ENCODE data around the gene OR9G1. TPM values are rescaled to one million over a fixed set of nuclear protein-coding genes. Genes with fewer than 3 reads are reported as not detected.

The OR9G1 gene
- total RNA-seq, 3 donors from 2014 or later (not counting 1 experiment from before 2014, with no cell fraction given) = not detected

DNA sequence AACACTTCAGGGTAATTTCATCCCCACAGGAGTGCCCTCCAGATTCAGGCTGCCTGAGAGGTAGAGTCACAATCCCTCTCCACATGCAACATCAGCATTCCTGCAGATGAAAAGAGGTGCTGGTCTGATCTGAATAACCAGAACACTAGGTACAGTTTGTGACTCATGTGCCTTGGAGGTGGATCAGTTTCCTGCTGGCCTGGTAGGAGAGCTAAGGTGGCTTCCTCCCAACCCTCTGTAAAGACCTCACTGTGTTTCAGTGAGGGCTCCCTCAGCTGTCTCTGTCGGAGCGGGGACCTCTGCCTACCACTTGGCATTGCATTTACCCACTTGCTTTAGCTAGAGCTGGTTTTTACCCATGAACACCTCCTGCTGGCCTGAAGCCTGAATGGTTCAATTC is 7.6 kb downstream of the OR9G1 start:
- H3K9me3 Mint-ChIP-seq = peaks cover 2 to 5% of the 10 kb centered on the region in 2 donors
- TF ChIP-seq, protein P1, sequence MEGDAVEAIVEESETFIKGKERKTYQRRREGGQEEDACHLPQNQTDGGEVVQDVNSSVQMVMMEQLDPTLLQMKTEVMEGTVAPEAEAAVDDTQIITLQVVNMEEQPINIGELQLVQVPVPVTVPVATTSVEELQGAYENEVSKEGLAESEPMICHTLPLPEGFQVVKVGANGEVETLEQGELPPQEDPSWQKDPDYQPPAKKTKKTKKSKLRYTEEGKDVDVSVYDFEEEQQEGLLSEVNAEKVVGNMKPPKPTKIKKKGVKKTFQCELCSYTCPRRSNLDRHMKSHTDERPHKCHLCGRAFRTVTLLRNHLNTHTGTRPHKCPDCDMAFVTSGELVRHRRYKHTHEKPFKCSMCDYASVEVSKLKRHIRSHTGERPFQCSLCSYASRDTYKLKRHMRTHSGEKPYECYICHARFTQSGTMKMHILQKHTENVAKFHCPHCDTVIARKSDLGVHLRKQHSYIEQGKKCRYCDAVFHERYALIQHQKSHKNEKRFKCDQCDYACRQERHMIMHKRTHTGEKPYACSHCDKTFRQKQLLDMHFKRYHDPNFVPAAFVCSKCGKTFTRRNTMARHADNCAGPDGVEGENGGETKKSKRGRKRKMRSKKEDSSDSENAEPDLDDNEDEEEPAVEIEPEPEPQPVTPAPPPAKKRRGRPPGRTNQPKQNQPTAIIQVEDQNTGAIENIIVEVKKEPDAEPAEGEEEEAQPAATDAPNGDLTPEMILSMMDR (IDR thresholded peaks at IDR 0.05) = no peak
- Histone ChIP-seq H3K4me1 (ENCODE audit: control insufficient read depth, insufficient read depth, low read length) (no peaks in the 10 kb centered on the region), H3K27ac (ENCODE audit: low read length) (no peak overlapping the region), H3K4me3 (ENCODE audit: low read length) (no peak overlapping the region), H3K27me3 (ENCODE audit: control insufficient read depth, insufficient read depth, low read length) (no peaks in the 10 kb centered on the region), H3K36me3 (ENCODE audit: control insufficient read depth, insufficient read depth, low read length) (no peaks in the 10 kb centered on the region), H3K9me3 (ENCODE audit: control insufficient read depth, insufficient read depth, low read length) (peaks cover 9% of the 10 kb centered on the region)
- H3K27ac Mint-ChIP-seq = no peak overlapping the region
- H3K27me3 Mint-ChIP-seq (ENCODE audit: low read depth in 2 of 2) = no peaks in the 10 kb centered on the region
- no peaks in the 10 kb centered on the region for H3K4me1 Mint-ChIP-seq
- intact Hi-C loops (cut with micrococcal nuclease) = no loop called here
- WGBS (ENCODE audit: insufficient coverage) = 94% methylated on average over 2 of the region's 2 CpGs
- no peak for DNase-seq
- no peaks in the 10 kb centered on the region for H3K36me3 Mint-ChIP-seq
- no peak overlapping the region for H3K4me3 Mint-ChIP-seq
- ATAC-seq = no peak

DNA sequence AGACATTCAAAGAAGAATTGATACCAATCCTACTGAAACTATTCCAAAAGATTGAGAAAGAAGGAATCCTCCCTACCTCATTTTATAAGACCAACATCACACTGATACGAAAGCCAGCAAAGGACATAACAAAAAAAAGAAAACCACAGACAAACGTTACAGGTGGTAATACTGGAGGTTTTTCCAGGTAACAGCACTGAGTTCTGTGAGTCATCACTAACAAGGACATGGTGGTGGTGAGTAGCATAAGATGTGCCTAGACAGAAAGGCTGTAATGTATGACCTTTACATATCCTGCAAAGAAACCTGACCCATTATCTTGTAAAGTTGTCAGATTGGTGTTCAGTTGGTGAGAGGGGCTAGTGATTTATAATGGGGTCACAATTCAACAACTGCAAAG is 15.3 kb downstream of the OR9G1 start:
- ATAC-seq (no peak), DNase-seq (no peak)
- Histone ChIP-seq H3K4me3 (ENCODE audit: low read length) (no peak overlapping the region), H3K9me3 (ENCODE audit: control insufficient read depth, insufficient read depth, low read length) (no peaks in the 10 kb centered on the region), H3K4me1 (ENCODE audit: control insufficient read depth, insufficient read depth, low read length) (no peaks in the 10 kb centered on the region), H3K36me3 (ENCODE audit: control insufficient read depth, insufficient read depth, low read length) (no peaks in the 10 kb centered on the region), H3K27ac (ENCODE audit: low read length) (no peak overlapping the region), H3K27me3 (ENCODE audit: control insufficient read depth, insufficient read depth, low read length) (no peaks in the 10 kb centered on the region)
- H3K27ac Mint-ChIP-seq = no peak overlapping the region
- 70% methylated on average over 1 of the region's 2 CpGs for WGBS (ENCODE audit: insufficient coverage)
- no peaks in the 10 kb centered on the region for H3K27me3 Mint-ChIP-seq (ENCODE audit: low read depth in 2 of 2)
- intact Hi-C loops (cut with micrococcal nuclease) = no loop called here
- TF ChIP-seq, protein P1 (IDR thresholded peaks at IDR 0.05) = no peak
- H3K36me3 Mint-ChIP-seq = no peaks in the 10 kb centered on the region
- H3K4me1 Mint-ChIP-seq = no peaks in the 10 kb centered on the region
- peaks cover 12 to 15% of the 10 kb centered on the region in 2 donors for H3K9me3 Mint-ChIP-seq
- H3K4me3 Mint-ChIP-seq = no peak overlapping the region

DNA sequence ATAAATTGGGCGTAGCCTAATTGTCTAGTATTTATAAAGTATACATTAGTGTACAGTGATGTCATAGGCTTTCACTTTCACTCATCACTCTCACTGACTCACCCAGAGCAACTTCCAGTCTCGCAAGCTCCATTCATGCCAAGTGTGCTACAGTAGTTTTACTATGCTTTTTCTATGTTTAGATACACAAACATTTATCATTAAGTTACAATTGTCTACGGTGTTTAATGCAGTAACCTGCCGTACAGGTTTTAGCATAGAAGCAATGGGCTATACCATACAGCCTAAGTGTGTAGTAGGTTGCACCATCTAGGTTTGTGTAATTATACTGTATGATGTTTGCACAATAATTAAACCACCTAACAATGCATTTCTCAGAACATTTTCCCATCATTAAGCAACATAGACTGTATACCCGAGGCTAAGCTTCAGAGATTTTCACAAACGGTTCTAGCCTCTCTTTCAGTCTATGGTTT is 17.5 kb downstream of the OR9G1 start:
- ATAC-seq = no peak

More for the DNA sequence above, 17.5 kb downstream of the OR9G1 start:
- no peak overlapping the region for H3K27ac Mint-ChIP-seq
- H3K9me3 Mint-ChIP-seq = peaks cover 12 to 21% of the 10 kb centered on the region in 2 donors
- Histone ChIP-seq H3K4me1 (ENCODE audit: control insufficient read depth, insufficient read depth, low read length) (no peaks in the 10 kb centered on the region), H3K9me3 (ENCODE audit: control insufficient read depth, insufficient read depth, low read length) (no peaks in the 10 kb centered on the region), H3K27me3 (ENCODE audit: control insufficient read depth, insufficient read depth, low read length) (no peaks in the 10 kb centered on the region), H3K4me3 (ENCODE audit: low read length) (no peak overlapping the region), H3K27ac (ENCODE audit: low read length) (no peak overlapping the region), H3K36me3 (ENCODE audit: control insufficient read depth, insufficient read depth, low read length) (no peaks in the 10 kb centered on the region)
- 88% methylated on average over 1 of the region's 6 CpGs for WGBS (ENCODE audit: insufficient coverage)
- no peaks in the 10 kb centered on the region for H3K4me1 Mint-ChIP-seq
- no peaks in the 10 kb centered on the region for H3K36me3 Mint-ChIP-seq
- TF ChIP-seq, protein P1 (IDR thresholded peaks at IDR 0.05) = no peak
- no peaks in the 10 kb centered on the region for H3K27me3 Mint-ChIP-seq (ENCODE audit: low read depth in 2 of 2)
- H3K4me3 Mint-ChIP-seq = no peak overlapping the region
- no peak for DNase-seq
- intact Hi-C loops (cut with micrococcal nuclease) = no loop called here
